SU-DHL-6 (cell line): ENCODE results near the gene TRAIP.

Experiments
- CTCF ChIP-seq: fragments of 200-600 bp; sonication (generic); IDR thresholded peaks from one replicate; pipeline ENCODE4 v1.5.1; 2017; ENCODE audit warnings: antibody characterized with exemption, mild to moderate bottlenecking, low read length, moderate library complexity; ENCODE audit not compliant: insufficient read depth, poor library complexity, severe bottlenecking
- EZH2phosphoT487 ChIP-seq: fragments of 200-600 bp; sonication (generic), shearing (Covaris generic); conservative IDR thresholded peaks from 2 replicates; pipeline ENCODE4 v1.6.1; 2018; ENCODE audit warnings: mild to moderate bottlenecking, antibody characterized with exemption, low read length, moderate library complexity, mixed read lengths

- TF ChIP-seq CTCF = no peak
- no peak for TF ChIP-seq EZH2phosphoT487
Observed at GRCh38 chr3:49804141-49805041, 52.0 kb downstream of the TRAIP start.
